Coronary artery (tissue), 2 donors: Measurements from ENCODE around the gene MAPK8.
A peak's percentile ranks its signal among the peaks of the same experiment; 100 is the strongest.

ENCODE experiments used
- DNase-seq: peaks from one replicate; pipeline ENCODE4 v3.0.0-alpha.2; 2017; ENCODE audit warnings: low spot score
- H3K27ac ChIP-seq, 2 donors: fragments of 200-600 bp; sonication (generic); one replicate each; pipeline ENCODE4 v1.5.1; 2016 to 2019
- H3K4me3 ChIP-seq: fragments of 200-600 bp; sonication (generic); 2 replicates; pipeline ENCODE4 v1.5.1; 2016; ENCODE audit warnings: mild to moderate bottlenecking, moderate library complexity
- CTCF ChIP-seq: fragments of 200-600 bp; sonication (generic); IDR thresholded peaks from one replicate; pipeline ENCODE4 v1.5.1; 2019; ENCODE audit warnings: antibody characterized with exemption

MAPK8 gene

GRCh38 chr10:48455392-48456151, 149.1 kb downstream of the MAPK8 start:
- no peak for TF ChIP-seq CTCF
- Histone ChIP-seq H3K27ac (no peak overlapping the region), H3K4me3 (no peak overlapping the region)
- DNase-seq: peak; percentile 59

- DNase-seq: peak; percentile 73
- H3K27ac ChIP-seq: no peak overlapping the region
- TF ChIP-seq CTCF: no peak
- no peak overlapping the region for H3K4me3 ChIP-seq
Observed at GRCh38 chr10:48456361-48456804, 149.9 kb downstream of the MAPK8 start.

- H3K27ac ChIP-seq: no peak overlapping the region
- no peak overlapping the region for H3K4me3 ChIP-seq
- no peak for TF ChIP-seq CTCF
- peak; percentile 58 for DNase-seq
Observed at GRCh38 chr10:48456808-48457761, 150.6 kb downstream of the MAPK8 start.

GRCh38 chr10:48457949-48458661, 151.6 kb downstream of the MAPK8 start:
- Histone ChIP-seq H3K4me3 (no peak overlapping the region), H3K27ac (no peak overlapping the region)
- no peak for TF ChIP-seq CTCF
- DNase-seq: peak; percentile 61

GRCh38 chr10:48458662-48459048, 152.2 kb downstream of the MAPK8 start:
- DNase-seq: peak; percentile 66

More at GRCh38 chr10:48458662-48459048, 152.2 kb downstream of the MAPK8 start:
- TF ChIP-seq CTCF: no peak
- Histone ChIP-seq H3K27ac (no peak overlapping the region), H3K4me3 (no peak overlapping the region)
